Neural progenitor cell (in vitro differentiated cells): ENCODE measurements around the gene CLASRP.
"Not testable (repeated sequence)": the region's sequence is repeated elsewhere in the genome, so short reads cannot be mapped to it uniquely, and the experiment has no call there.

ENCODE experiments used
- EZH2 ChIP-seq: fragments of 200-600 bp; sonication (generic); IDR thresholded peaks from 2 replicates; pipeline ENCODE4 v1.6.1; 2017; ENCODE audit warnings: antibody characterized with exemption, mild to moderate bottlenecking, moderate library complexity
- TF ChIP-seq, protein P1 (sequence below): fragments of 200-600 bp; sonication (generic); IDR thresholded peaks from 2 replicates; pipeline ENCODE4 v1.5.1; 2017; ENCODE audit warnings: antibody characterized with exemption, mild to moderate bottlenecking

DNA sequence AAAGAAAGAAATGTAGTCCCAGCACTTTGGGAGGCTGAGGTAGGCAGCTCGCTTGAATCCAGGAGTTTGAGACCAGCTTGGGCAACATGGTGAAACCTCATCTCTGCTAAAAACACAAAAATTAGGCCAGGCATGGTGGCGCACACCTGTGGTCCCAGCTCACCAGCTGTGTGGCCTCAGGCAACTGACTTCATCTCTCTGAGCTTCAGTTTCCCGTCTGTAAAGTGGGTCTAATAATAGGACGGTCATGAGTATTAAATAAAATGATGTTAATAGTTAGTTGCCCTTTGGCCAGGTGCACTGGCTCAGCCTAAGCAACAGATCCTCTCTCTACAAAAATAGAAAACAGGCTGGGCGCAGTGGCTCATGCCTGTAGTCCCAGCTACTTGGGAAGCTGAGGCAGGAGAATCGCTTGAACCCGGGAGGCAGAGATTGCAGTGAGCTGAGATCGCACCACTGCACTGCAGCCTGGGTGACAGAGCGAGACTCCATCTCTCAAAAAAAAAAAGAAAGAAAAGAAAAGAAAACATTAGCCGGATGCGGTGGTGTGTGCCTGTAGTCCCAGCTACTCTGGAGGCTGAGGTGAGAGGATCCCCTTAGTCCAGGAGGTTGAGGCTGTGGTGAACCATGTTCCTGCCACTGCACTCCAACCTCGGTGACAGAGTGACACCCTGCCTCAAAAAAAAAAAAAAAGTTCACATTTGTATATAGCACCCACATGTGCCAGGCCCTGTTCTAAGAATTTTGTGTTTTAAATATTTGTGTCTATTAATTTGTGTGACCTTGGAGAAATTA lies 39.5 kb upstream of the CLASRP start:
- TF ChIP-seq, protein P1, sequence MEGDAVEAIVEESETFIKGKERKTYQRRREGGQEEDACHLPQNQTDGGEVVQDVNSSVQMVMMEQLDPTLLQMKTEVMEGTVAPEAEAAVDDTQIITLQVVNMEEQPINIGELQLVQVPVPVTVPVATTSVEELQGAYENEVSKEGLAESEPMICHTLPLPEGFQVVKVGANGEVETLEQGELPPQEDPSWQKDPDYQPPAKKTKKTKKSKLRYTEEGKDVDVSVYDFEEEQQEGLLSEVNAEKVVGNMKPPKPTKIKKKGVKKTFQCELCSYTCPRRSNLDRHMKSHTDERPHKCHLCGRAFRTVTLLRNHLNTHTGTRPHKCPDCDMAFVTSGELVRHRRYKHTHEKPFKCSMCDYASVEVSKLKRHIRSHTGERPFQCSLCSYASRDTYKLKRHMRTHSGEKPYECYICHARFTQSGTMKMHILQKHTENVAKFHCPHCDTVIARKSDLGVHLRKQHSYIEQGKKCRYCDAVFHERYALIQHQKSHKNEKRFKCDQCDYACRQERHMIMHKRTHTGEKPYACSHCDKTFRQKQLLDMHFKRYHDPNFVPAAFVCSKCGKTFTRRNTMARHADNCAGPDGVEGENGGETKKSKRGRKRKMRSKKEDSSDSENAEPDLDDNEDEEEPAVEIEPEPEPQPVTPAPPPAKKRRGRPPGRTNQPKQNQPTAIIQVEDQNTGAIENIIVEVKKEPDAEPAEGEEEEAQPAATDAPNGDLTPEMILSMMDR = not testable (repeated sequence)
- TF ChIP-seq EZH2 = not testable (repeated sequence)
